Endodermal cell (in vitro differentiated cells): Measurements from ENCODE around the gene KAT2A. TPM values are rescaled to one million over a fixed set of nuclear protein-coding genes. Genes with fewer than 3 reads are reported as not detected.

Source experiments
- DNase-seq: peaks from one replicate; pipeline ENCODE4 v3.0.0-alpha.2; 2017
- H3K27ac ChIP-seq: 2 replicates; pipeline ENCODE4 v1.5.1; 2013; ENCODE audit warnings: mild to moderate bottlenecking, low read depth, low read length, moderate library complexity
- H3K27me3 ChIP-seq: 2 replicates; pipeline ENCODE4 v1.6.1; 2013; ENCODE audit warnings: mild to moderate bottlenecking, low read length, moderate library complexity; ENCODE audit not compliant: insufficient read depth, control insufficient read depth, poor library complexity, severe bottlenecking
- H3K36me3 ChIP-seq: 2 replicates; pipeline ENCODE4 v1.7.0; 2013; ENCODE audit warnings: mild to moderate bottlenecking, low read length, moderate library complexity; ENCODE audit not compliant: control insufficient read depth, insufficient read depth
- H3K4me1 ChIP-seq: one replicate; pipeline ENCODE4 v1.7.0; 2013; ENCODE audit warnings: low read length; ENCODE audit not compliant: control insufficient read depth, insufficient read depth
- H3K4me3 ChIP-seq: 2 replicates; pipeline ENCODE4 v1.5.1; 2013; ENCODE audit warnings: mild to moderate bottlenecking, low read length, moderate library complexity
- H3K9ac ChIP-seq: 2 replicates; pipeline ENCODE4 v1.6.1; 2013; ENCODE audit warnings: mild to moderate bottlenecking, low read length, moderate library complexity; ENCODE audit not compliant: poor library complexity, severe bottlenecking; ENCODE audit errors: extremely low read depth
- H3K9me3 ChIP-seq: 2 replicates; pipeline ENCODE4 v1.6.1; 2013; ENCODE audit warnings: mild to moderate bottlenecking, low read length, moderate library complexity; ENCODE audit not compliant: control insufficient read depth
- H3K27ac Mint-ChIP-seq: 2 replicates; pipeline ENCODE4 v1.8.0; 2020; ENCODE audit warnings: mixed read lengths
- H3K27me3 Mint-ChIP-seq: 2 replicates; pipeline ENCODE4 v1.8.0; 2021; ENCODE audit warnings: mild to moderate bottlenecking, mixed read lengths; ENCODE audit not compliant: insufficient read depth
- H3K36me3 Mint-ChIP-seq: 2 replicates; pipeline ENCODE4 v1.8.0; 2020; ENCODE audit warnings: low read depth, mixed read lengths
- H3K4me1 Mint-ChIP-seq: 2 replicates; pipeline ENCODE4 v1.8.0; 2020; ENCODE audit warnings: mixed read lengths
- H3K4me3 Mint-ChIP-seq: 2 replicates; pipeline ENCODE4 v1.8.0; 2020; ENCODE audit warnings: mild to moderate bottlenecking, moderate library complexity, mixed read lengths
- H3K9me3 Mint-ChIP-seq: 2 replicates; pipeline ENCODE4 v1.8.0; 2020; ENCODE audit warnings: mild to moderate bottlenecking, mixed read lengths
- WGBS, 2 experiments: methylation state at CpG; one replicate each; pipeline versions ENCODE4 v1.1.5 to v1.1.7; 2013; ENCODE audit warnings: missing lambda C conversion rate in 2 of 2, mixed read lengths in 1 of 2; ENCODE audit not compliant: insufficient coverage in 1 of 2, insufficient read length in 1 of 2; 5-methylcytosine and 5-hydroxymethylcytosine counted together
- total RNA-seq, 2 donors: library from RNA; stranded (reverse); fragmentation: NEBNext Ultra II Directional in 1 of 2; extraction: Animal tissue kit (Norgen Biotek cat#: 25700) in 1 of 2; gene quantifications; 2 replicates in 1 of 2; 3 replicates in 1 of 2; pipeline ENCODE4 v1.2.1, GENCODE V29; 2021
- TF ChIP-seq, protein P1 (sequence below): fragments of 200-600 bp; sonication (generic); conservative IDR thresholded peaks from 2 replicates; pipeline ENCODE4 v1.5.0; 2021; ENCODE audit warnings: antibody characterized with exemption, mild to moderate bottlenecking

The KAT2A gene
- total RNA-seq, 2 donors from 2014 or later: 48.0 to 57.6 TPM

DNA sequence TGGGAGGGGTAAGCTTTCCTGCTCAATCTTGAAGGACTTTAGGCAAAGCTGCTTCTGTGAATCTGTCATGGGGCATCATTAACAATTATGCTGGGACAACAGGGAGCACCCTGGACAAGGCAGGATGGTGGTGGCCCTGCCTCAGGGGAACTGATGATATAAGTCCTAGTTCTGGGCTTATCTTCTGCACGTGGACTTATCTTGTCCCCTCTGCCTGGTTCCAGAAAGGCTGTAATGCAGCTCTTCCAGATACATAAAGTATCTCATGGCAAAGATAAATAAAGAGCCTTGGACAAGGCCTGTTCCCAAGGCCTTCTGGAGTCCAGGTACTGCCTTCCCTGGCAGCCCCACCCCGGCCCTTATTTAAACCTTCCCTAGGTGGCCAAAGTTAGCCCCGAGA is 16.9 kb downstream of the KAT2A start:
- TF ChIP-seq, protein P1, sequence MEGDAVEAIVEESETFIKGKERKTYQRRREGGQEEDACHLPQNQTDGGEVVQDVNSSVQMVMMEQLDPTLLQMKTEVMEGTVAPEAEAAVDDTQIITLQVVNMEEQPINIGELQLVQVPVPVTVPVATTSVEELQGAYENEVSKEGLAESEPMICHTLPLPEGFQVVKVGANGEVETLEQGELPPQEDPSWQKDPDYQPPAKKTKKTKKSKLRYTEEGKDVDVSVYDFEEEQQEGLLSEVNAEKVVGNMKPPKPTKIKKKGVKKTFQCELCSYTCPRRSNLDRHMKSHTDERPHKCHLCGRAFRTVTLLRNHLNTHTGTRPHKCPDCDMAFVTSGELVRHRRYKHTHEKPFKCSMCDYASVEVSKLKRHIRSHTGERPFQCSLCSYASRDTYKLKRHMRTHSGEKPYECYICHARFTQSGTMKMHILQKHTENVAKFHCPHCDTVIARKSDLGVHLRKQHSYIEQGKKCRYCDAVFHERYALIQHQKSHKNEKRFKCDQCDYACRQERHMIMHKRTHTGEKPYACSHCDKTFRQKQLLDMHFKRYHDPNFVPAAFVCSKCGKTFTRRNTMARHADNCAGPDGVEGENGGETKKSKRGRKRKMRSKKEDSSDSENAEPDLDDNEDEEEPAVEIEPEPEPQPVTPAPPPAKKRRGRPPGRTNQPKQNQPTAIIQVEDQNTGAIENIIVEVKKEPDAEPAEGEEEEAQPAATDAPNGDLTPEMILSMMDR: no peak
- no peak for DNase-seq
- Mint-ChIP-seq H3K36me3 (no peaks in the 10 kb centered on the region), H3K27ac (no peak overlapping the region), H3K4me3 (no peak overlapping the region), H3K9me3 (no peaks in the 10 kb centered on the region), H3K4me1 (no peaks in the 10 kb centered on the region), H3K27me3 (peaks cover 27% of the 10 kb centered on the region)
- WGBS, 2 experiments: 67 to 93% methylated on average over 1 to 3 of the region's 3 CpGs
- Histone ChIP-seq H3K9me3 (no peaks in the 10 kb centered on the region), H3K27me3 (peaks cover 21% of the 10 kb centered on the region), H3K4me3 (no peak overlapping the region), H3K36me3 (no peaks in the 10 kb centered on the region), H3K4me1 (no peaks in the 10 kb centered on the region), H3K9ac (no peak overlapping the region), H3K27ac (no peak overlapping the region)

GRCh38 chr17:42103221-42103954 is 17.8 kb downstream of the KAT2A start:
- Mint-ChIP-seq H3K27ac (no peak overlapping the region), H3K27me3 (peaks cover 35% of the 10 kb centered on the region), H3K4me3 (no peak overlapping the region), H3K4me1 (no peaks in the 10 kb centered on the region), H3K9me3 (no peaks in the 10 kb centered on the region), H3K36me3 (no peaks in the 10 kb centered on the region)
- no peak for DNase-seq
- 87 to 93% methylated on average over 9 to 11 of the region's 11 CpGs for WGBS, 2 experiments
- H3K27me3 ChIP-seq: peaks cover 28% of the 10 kb centered on the region
- no peak overlapping the region for H3K4me3 ChIP-seq
- no peak overlapping the region for H3K27ac ChIP-seq
- no peak overlapping the region for H3K9ac ChIP-seq
- TF ChIP-seq, protein P1: no peak
- no peaks in the 10 kb centered on the region for H3K4me1 ChIP-seq
- no peaks in the 10 kb centered on the region for H3K36me3 ChIP-seq
- H3K9me3 ChIP-seq: no peaks in the 10 kb centered on the region

GRCh38 chr17:42101513-42102292 is 19.5 kb downstream of the KAT2A start:
- Histone ChIP-seq H3K27me3 (peaks cover 37% of the 10 kb centered on the region), H3K27ac (no peak overlapping the region), H3K9me3 (no peaks in the 10 kb centered on the region), H3K4me3 (no peak overlapping the region), H3K9ac (no peak overlapping the region), H3K4me1 (peaks cover 6% of the 10 kb centered on the region), H3K36me3 (no peaks in the 10 kb centered on the region)
- peak; percentile 99 for DNase-seq
- Mint-ChIP-seq H3K27ac (no peak overlapping the region), H3K4me1 (peaks cover 7% of the 10 kb centered on the region), H3K4me3 (no peak overlapping the region), H3K9me3 (no peaks in the 10 kb centered on the region), H3K36me3 (no peaks in the 10 kb centered on the region), H3K27me3 (peaks cover 45% of the 10 kb centered on the region)
- TF ChIP-seq, protein P1: peak; percentile 96
- WGBS, 2 experiments: 39 to 44% methylated on average over 10 to 14 of the region's 14 CpGs
